HFF-Myc (cell line): ENCODE results near the gene DERL2.

Experiments
- DNase-seq: peaks from one replicate; pipeline ENCODE4 v3.0.0-alpha.2; 2011; ENCODE audit warnings: low read depth; ENCODE audit errors: extremely low read depth
- H3K4me3 ChIP-seq: replicated peaks from 2 replicates; pipeline ENCODE4 v1.5.1; 2011; ENCODE audit warnings: low read depth, mild to moderate bottlenecking, control low read depth, low read length
- CTCF ChIP-seq: IDR thresholded peaks from 2 replicates; pipeline ENCODE4 v1.5.1; 2012; ENCODE audit warnings: mild to moderate bottlenecking, low read depth, low read length, control low read depth; ENCODE audit errors: missing control alignments

The DERL2 gene

GRCh38 chr17:5472511-5472910 lies 13.5 kb downstream of the DERL2 start:
- TF ChIP-seq CTCF: no peak
- H3K4me3 ChIP-seq: no peak overlapping the region
- no peak for DNase-seq

DNA sequence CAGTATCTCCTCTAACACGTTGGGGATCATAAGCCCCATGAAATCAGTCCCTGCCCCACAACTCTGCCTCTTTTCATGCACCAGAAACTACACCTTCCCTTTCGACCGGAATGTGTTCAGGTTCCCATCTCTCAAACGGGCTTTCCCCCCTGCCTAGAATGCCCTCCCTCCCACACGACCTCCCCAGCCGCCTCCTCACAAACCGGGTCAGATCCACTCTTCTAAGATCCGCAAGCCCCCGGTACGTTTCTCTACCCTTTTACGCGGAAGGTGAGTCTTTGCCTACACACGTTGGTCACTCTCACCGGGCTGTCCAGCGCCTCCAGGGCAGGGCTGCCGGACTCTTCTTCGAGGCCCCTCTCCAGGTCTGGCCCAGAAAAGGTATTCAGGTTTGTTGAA lies 17.9 kb downstream of the DERL2 start:
- peak overlapping the region; percentile 98 for H3K4me3 ChIP-seq
- no peak for DNase-seq
- no peak for TF ChIP-seq CTCF

GRCh38 chr17:5467416-5467815 lies 18.6 kb downstream of the DERL2 start:
- H3K4me3 ChIP-seq: peak overlapping the region; percentile 98
- no peak for TF ChIP-seq CTCF
- no peak for DNase-seq

GRCh38 chr17:5466295-5466694 lies 19.7 kb downstream of the DERL2 start:
- DNase-seq: no peak
- H3K4me3 ChIP-seq: peak overlapping the region; percentile 98
- no peak for TF ChIP-seq CTCF

GRCh38 chr17:5464717-5465507 lies 21.1 kb downstream of the DERL2 start:
- no peak for TF ChIP-seq CTCF
- DNase-seq: no peak
- H3K4me3 ChIP-seq: no peak overlapping the region

- TF ChIP-seq CTCF: no peak
- DNase-seq: no peak
- no peak overlapping the region for H3K4me3 ChIP-seq
Measured at GRCh38 chr17:5446786-5447185, 39.2 kb downstream of the DERL2 start.

GRCh38 chr17:5444209-5444608 lies 41.8 kb downstream of the DERL2 start:
- no peak for TF ChIP-seq CTCF
- H3K4me3 ChIP-seq: no peak overlapping the region
- no peak for DNase-seq
